HepG2 (cell line): ENCODE data around the gene DUSP15. TPM values are rescaled to one million over a fixed set of nuclear protein-coding genes. Genes with fewer than 3 reads are reported as not detected.

Source experiments
- CREM ChIP-seq, 2 experiments: sonication (generic) in 1 of 2; formaldehyde crosslinking in 1 of 2; IDR thresholded peaks; 2 replicates each; pipeline versions ENCODE4 v1.4.0 to v1.6.1; 2016 to 2020; ENCODE audit warnings: antibody characterized with exemption in 1 of 2, mild to moderate bottlenecking in 1 of 2, missing genetic modification reagents in 1 of 2
- HNF4G ChIP-seq, 2 experiments: sonication (generic) in 1 of 2; formaldehyde crosslinking in 1 of 2; IDR thresholded peaks; 2 replicates each; pipeline versions ENCODE4 v1.4.0 to v1.6.1; 2011 to 2020; ENCODE audit warnings: borderline replicate concordance in 2 of 2, low read depth in 2 of 2, mild to moderate bottlenecking in 2 of 2, low read length in 1 of 2, missing genetic modification reagents in 1 of 2, moderate library complexity in 1 of 2
- HNRNPLL ChIP-seq: fragments of 200-400 bp; formaldehyde crosslinking; IDR thresholded peaks from 2 replicates; pipeline ENCODE4 v1.6.1; 2017; ENCODE audit warnings: mild to moderate bottlenecking, low read depth, low read length; ENCODE audit not compliant: poor library complexity, severe bottlenecking
- ISL2 ChIP-seq: sonication (generic); formaldehyde crosslinking; IDR thresholded peaks from 2 replicates; pipeline ENCODE4 v1.5.0; 2020; ENCODE audit warnings: missing genetic modification reagents
- MTA1 ChIP-seq: sonication (generic); formaldehyde crosslinking; IDR thresholded peaks from 2 replicates; pipeline ENCODE4 v1.4.0; 2020; ENCODE audit warnings: missing genetic modification reagents, mild to moderate bottlenecking, borderline replicate concordance
- PCBP1 ChIP-seq: fragments of 200-400 bp; formaldehyde crosslinking; IDR thresholded peaks from 2 replicates; pipeline ENCODE4 v1.6.1; 2017; ENCODE audit warnings: mild to moderate bottlenecking, low read depth, low read length, borderline replicate concordance
- PLRG1 ChIP-seq: fragments of 450-650 bp; conservative IDR thresholded peaks from 2 replicates; pipeline ENCODE4 v1.6.1; 2016
- SNRNP70 ChIP-seq: fragments of 200-400 bp; formaldehyde crosslinking; IDR thresholded peaks from 2 replicates; pipeline ENCODE4 v1.6.1; 2017; ENCODE audit warnings: mild to moderate bottlenecking, low read depth, low read length, moderate library complexity
- TAF1 ChIP-seq: sonication (generic); formaldehyde crosslinking; IDR thresholded peaks from 2 replicates; pipeline ENCODE4 v1.4.0; 2020; ENCODE audit warnings: missing genetic modification reagents
- U2AF2 ChIP-seq: fragments of 200-400 bp; formaldehyde crosslinking; IDR thresholded peaks from 2 replicates; pipeline ENCODE4 v1.6.1; 2017; ENCODE audit warnings: low read depth, mild to moderate bottlenecking, low read length
- WIZ ChIP-seq: sonication (generic); formaldehyde crosslinking; IDR thresholded peaks from 2 replicates; pipeline ENCODE4 v1.5.1; 2020; ENCODE audit warnings: mild to moderate bottlenecking, missing genetic modification reagents
- ZNF224 ChIP-seq: sonication (generic); formaldehyde crosslinking; IDR thresholded peaks from 2 replicates; pipeline ENCODE4 v1.5.0; 2020; ENCODE audit warnings: mild to moderate bottlenecking, missing genetic modification reagents
- ZNF550 ChIP-seq: sonication (generic); formaldehyde crosslinking; IDR thresholded peaks from 2 replicates; pipeline ENCODE4 v1.4.0; 2020; ENCODE audit warnings: mild to moderate bottlenecking, missing genetic modification reagents, borderline replicate concordance
- ZNF678 ChIP-seq: sonication (generic); formaldehyde crosslinking; IDR thresholded peaks from 2 replicates; pipeline ENCODE4 v1.4.0; 2020; ENCODE audit warnings: mild to moderate bottlenecking, missing genetic modification reagents
- ZNF724P ChIP-seq: sonication (generic); formaldehyde crosslinking; IDR thresholded peaks from 2 replicates; pipeline ENCODE4 v1.8.0; 2022; ENCODE audit warnings: missing genetic modification reagents, borderline replicate concordance
- polyA plus RNA-seq, 8 experiments: library from polyadenylated mRNA; depleted of rRNA in 3 of 8; stranded (reverse) in 7 of 8; unstranded in 1 of 8; fragments of >200 nt; fragmentation: Illumina TruSeq in 4 of 8; extraction: Trizol in 4 of 8; gene quantifications; 2 replicates each; pipeline versions ENCODE4 v1.2.1 to v1.2.3, GENCODE V29; 2011 to 2016; ENCODE audit warnings: low read depth in 4 of 8, missing spikeins in 1 of 8, mixed read lengths in 1 of 8; ENCODE audit not compliant: insufficient read depth in 1 of 8
- total RNA-seq, 5 experiments: library from RNA; depleted of rRNA; stranded (reverse); fragments of >200 nt; fragmentation: Illumina TruSeq; extraction: Trizol; gene quantifications; 2 replicates each; pipeline ENCODE4 v1.2.3, GENCODE V29; 2016; ENCODE audit warnings: low read depth in 1 of 5
- TF ChIP-seq, protein P1 (sequence below): sonication (generic); formaldehyde crosslinking; IDR thresholded peaks from 2 replicates; pipeline ENCODE4 v1.4.0; 2020; ENCODE audit warnings: missing genetic modification reagents
- TF ChIP-seq, protein P2 (sequence below): sonication (generic); formaldehyde crosslinking; IDR thresholded peaks from 2 replicates; pipeline ENCODE4 v1.8.0; 2022; ENCODE audit warnings: missing genetic modification reagents, mild to moderate bottlenecking, moderate library complexity, borderline replicate concordance
- TF ChIP-seq, protein P3 (sequence below): sonication (generic); formaldehyde crosslinking; IDR thresholded peaks from 2 replicates; pipeline ENCODE4 v1.4.0; 2020; ENCODE audit warnings: missing genetic modification reagents

Gene DUSP15
- total and polyA plus RNA-seq, 2 of the 13 experiments (the other 11 are each of a cell fraction or from before 2014, with no cell fraction given) = 0.17 to 0.93 TPM

DNA sequence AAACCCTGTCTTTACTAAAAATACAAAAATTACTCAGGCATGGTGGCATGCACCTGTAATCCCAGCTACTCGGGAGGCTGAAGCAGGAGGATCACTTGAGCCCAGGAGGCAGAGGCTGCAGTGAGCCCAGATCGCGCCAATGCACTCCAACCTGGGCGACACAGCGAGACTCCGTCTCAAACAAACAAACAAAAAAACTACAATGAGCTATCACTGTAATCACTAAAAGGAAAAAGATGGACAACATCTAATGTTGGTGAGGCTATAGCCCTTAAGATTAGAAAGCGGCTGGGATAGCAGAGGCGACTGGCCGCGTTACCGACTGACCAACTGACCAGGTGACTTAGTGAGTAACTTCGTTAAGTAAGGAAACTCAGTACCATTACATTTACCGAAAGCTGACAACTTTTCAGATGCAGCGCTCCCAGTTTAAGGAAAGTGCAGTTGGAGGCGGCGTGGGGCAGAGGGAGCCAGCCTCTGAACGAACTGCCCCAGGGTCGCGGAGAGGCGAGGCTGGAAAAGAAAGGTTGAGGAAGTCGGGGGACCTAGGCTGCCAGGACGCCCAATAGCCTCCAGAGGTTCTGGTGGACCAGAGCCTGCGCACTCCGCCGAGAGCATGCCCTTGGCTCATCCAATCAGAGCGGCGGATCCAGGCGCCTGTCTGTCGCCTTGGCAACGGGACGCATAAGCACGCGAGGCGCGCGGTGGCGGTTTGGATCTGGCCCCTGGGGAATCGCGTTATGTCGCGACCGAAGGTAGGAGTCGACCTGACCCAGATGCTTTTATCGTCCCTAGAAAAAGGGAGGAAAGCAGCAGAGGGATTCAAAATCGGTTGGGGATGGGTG lies 9.0 kb upstream of the DUSP15 start (continued):
- TF ChIP-seq HNF4G (IDR thresholded peaks at IDR 0.05; ENCODE audit: borderline replicate concordance, low read depth, low read length) (no peak; the same call in 1 of the 2 replicates), HNF4G (CRISPR knock-in tag; IDR thresholded peaks at IDR 0.05; ENCODE audit: borderline replicate concordance, low read depth) (0 out of 2 replicates have a peak, but pooled peaks have one; percentile 14), U2AF2 (peak; percentile 99), CREM (IDR thresholded peaks at IDR 0.05) (peak; percentile 8; the same call in 1 of the 2 replicates), CREM (CRISPR knock-in tag; IDR thresholded peaks at IDR 0.05) (no peak), ZNF550 (CRISPR knock-in tag) (no peak), TAF1 (CRISPR knock-in tag) (peak; percentile 85), ZNF724P (peak; percentile 84), WIZ (CRISPR knock-in tag) (no peak), ZNF678 (no peak; the same call in 1 of the 2 replicates), ISL2 (CRISPR knock-in tag) (peak; percentile 20; the same call in 1 of the 2 replicates), SNRNP70 (no peak), HNRNPLL (peak; percentile 75), ZNF224 (no peak; the same call in 1 of the 2 replicates), MTA1 (CRISPR knock-in tag) (0 out of 2 replicates have a peak, but pooled peaks have one; percentile 57), PCBP1 (no peak), PLRG1 (no peak)
- TF ChIP-seq, protein P1, sequence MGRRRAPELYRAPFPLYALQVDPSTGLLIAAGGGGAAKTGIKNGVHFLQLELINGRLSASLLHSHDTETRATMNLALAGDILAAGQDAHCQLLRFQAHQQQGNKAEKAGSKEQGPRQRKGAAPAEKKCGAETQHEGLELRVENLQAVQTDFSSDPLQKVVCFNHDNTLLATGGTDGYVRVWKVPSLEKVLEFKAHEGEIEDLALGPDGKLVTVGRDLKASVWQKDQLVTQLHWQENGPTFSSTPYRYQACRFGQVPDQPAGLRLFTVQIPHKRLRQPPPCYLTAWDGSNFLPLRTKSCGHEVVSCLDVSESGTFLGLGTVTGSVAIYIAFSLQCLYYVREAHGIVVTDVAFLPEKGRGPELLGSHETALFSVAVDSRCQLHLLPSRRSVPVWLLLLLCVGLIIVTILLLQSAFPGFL (CRISPR knock-in tag) = 0 out of 2 replicates have a peak, but pooled peaks have one; percentile 69
- TF ChIP-seq, protein P2, sequence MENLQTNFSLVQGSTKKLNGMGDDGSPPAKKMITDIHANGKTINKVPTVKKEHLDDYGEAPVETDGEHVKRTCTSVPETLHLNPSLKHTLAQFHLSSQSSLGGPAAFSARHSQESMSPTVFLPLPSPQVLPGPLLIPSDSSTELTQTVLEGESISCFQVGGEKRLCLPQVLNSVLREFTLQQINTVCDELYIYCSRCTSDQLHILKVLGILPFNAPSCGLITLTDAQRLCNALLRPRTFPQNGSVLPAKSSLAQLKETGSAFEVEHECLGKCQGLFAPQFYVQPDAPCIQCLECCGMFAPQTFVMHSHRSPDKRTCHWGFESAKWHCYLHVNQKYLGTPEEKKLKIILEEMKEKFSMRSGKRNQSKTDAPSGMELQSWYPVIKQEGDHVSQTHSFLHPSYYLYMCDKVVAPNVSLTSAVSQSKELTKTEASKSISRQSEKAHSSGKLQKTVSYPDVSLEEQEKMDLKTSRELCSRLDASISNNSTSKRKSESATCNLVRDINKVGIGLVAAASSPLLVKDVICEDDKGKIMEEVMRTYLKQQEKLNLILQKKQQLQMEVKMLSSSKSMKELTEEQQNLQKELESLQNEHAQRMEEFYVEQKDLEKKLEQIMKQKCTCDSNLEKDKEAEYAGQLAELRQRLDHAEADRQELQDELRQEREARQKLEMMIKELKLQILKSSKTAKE (CRISPR knock-in tag) = peak; percentile 70; the same call in 1 of the 2 replicates
- TF ChIP-seq, protein P3, sequence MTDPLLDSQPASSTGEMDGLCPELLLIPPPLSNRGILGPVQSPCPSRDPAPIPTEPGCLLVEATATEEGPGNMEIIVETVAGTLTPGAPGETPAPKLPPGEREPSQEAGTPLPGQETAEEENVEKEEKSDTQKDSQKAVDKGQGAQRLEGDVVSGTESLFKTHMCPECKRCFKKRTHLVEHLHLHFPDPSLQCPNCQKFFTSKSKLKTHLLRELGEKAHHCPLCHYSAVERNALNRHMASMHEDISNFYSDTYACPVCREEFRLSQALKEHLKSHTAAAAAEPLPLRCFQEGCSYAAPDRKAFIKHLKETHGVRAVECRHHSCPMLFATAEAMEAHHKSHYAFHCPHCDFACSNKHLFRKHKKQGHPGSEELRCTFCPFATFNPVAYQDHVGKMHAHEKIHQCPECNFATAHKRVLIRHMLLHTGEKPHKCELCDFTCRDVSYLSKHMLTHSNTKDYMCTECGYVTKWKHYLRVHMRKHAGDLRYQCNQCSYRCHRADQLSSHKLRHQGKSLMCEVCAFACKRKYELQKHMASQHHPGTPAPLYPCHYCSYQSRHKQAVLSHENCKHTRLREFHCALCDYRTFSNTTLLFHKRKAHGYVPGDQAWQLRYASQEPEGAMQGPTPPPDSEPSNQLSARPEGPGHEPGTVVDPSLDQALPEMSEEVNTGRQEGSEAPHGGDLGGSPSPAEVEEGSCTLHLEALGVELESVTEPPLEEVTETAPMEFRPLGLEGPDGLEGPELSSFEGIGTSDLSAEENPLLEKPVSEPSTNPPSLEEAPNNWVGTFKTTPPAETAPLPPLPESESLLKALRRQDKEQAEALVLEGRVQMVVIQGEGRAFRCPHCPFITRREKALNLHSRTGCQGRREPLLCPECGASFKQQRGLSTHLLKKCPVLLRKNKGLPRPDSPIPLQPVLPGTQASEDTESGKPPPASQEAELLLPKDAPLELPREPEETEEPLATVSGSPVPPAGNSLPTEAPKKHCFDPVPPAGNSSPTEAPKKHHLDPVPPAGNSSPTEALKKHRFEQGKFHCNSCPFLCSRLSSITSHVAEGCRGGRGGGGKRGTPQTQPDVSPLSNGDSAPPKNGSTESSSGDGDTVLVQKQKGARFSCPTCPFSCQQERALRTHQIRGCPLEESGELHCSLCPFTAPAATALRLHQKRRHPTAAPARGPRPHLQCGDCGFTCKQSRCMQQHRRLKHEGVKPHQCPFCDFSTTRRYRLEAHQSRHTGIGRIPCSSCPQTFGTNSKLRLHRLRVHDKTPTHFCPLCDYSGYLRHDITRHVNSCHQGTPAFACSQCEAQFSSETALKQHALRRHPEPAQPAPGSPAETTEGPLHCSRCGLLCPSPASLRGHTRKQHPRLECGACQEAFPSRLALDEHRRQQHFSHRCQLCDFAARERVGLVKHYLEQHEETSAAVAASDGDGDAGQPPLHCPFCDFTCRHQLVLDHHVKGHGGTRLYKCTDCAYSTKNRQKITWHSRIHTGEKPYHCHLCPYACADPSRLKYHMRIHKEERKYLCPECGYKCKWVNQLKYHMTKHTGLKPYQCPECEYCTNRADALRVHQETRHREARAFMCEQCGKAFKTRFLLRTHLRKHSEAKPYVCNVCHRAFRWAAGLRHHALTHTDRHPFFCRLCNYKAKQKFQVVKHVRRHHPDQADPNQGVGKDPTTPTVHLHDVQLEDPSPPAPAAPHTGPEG (CRISPR knock-in tag) = peak; percentile 76
